H1 (cell line): ENCODE data around the gene CD40LG. TPM values are rescaled to one million over a fixed set of nuclear protein-coding genes. Genes with fewer than 3 reads are reported as not detected.
A peak's percentile ranks its signal among the peaks of the same experiment; 100 is the strongest.

ENCODE experiments used
- CTCF ChIA-PET: fragments of 300-600 bp; sonication (Branson Sonifier 250); formaldehyde crosslinking; loops from one replicate; lab custom pipeline; 2021; ENCODE audit not compliant: partially characterized antibody; lab: Charles Lee
- POLR2A ChIA-PET: fragments of 300-600 bp; sonication (Branson Sonifier 250); formaldehyde crosslinking; loops from one replicate; lab custom pipeline; 2021; ENCODE audit warnings: inconsistent platforms; ENCODE audit not compliant: partially characterized antibody; lab: Charles Lee
- DNase-seq, 2 experiments: peaks; one replicate each; pipeline versions ENCODE4 v3.0.0 to v3.0.0-alpha.2; 2010 to 2022; ENCODE audit warnings: low spot score in 2 of 2, low read depth in 1 of 2, mixed read lengths in 1 of 2
- FAIRE-seq: peaks from 2 replicates; lab custom pipeline; 2011; peaks lifted over from hg19 to GRCh38; lab: Jason Lieb, UNC
- H2AFZ ChIP-seq: 2 replicates; pipeline ENCODE4 v1.8.1; 2012; ENCODE audit warnings: low read length, inconsistent platforms
- H2AK5ac ChIP-seq: 2 replicates; pipeline ENCODE4 v1.6.1; 2013; ENCODE audit warnings: low read depth, low read length
- H2BK120ac ChIP-seq: replicated peaks from 2 replicates; pipeline ENCODE3; 2013; ENCODE audit warnings: low read depth, low read length, inconsistent platforms
- H2BK12ac ChIP-seq: 2 replicates; pipeline ENCODE4 v1.6.1; 2013; ENCODE audit warnings: low read depth, low read length
- H2BK15ac ChIP-seq: 2 replicates; pipeline ENCODE4 v1.6.1; 2013; ENCODE audit warnings: low read length
- H2BK20ac ChIP-seq: 2 replicates; pipeline ENCODE4 v1.6.1; 2013; ENCODE audit warnings: low read length
- H2BK5ac ChIP-seq: 2 replicates; pipeline ENCODE4 v1.6.1; 2013; ENCODE audit warnings: low read depth, low read length
- H3K14ac ChIP-seq: 2 replicates; pipeline ENCODE4 v1.6.1; 2013; ENCODE audit warnings: inconsistent platforms; ENCODE audit not compliant: insufficient read length
- H3K18ac ChIP-seq: 2 replicates; pipeline ENCODE4 v1.6.1; 2013; ENCODE audit warnings: low read length; ENCODE audit errors: extremely low read depth
- H3K23ac ChIP-seq: 2 replicates; pipeline ENCODE4 v1.6.1; 2013; ENCODE audit warnings: inconsistent platforms; ENCODE audit not compliant: insufficient read length
- H3K23me2 ChIP-seq: 2 replicates; pipeline ENCODE4 v1.6.1; 2013; ENCODE audit warnings: low read depth, low read length
- H3K27ac ChIP-seq: 2 replicates; pipeline ENCODE4 v1.6.1; 2011; ENCODE audit warnings: low read depth, low read length, inconsistent platforms
- H3K27me3 ChIP-seq, 4 experiments: replicated peaks in 1 of 4; 1 replicate in 1 of 4; 2 replicates in 3 of 4; pipeline versions ENCODE4 v1.6.1 to v1.8.1; 2011 to 2013; ENCODE audit warnings: low read length in 3 of 4, mild to moderate bottlenecking in 3 of 4, inconsistent platforms in 2 of 4, mixed read lengths in 2 of 4, moderate library complexity in 1 of 4; ENCODE audit not compliant: control insufficient read depth in 3 of 4, insufficient read depth in 3 of 4; ENCODE audit errors: extremely low read depth in 1 of 4
- H3K36me3 ChIP-seq, 4 experiments: 2 replicates each; pipeline versions ENCODE4 v1.6.1 to v1.8.1; 2011 to 2013; ENCODE audit warnings: mild to moderate bottlenecking in 4 of 4, low read length in 3 of 4, moderate library complexity in 2 of 4, control low read depth in 1 of 4, inconsistent platforms in 1 of 4; ENCODE audit not compliant: insufficient read depth in 4 of 4, control insufficient read depth in 2 of 4
- H3K4ac ChIP-seq: replicated peaks from 2 replicates; pipeline ENCODE3; 2013; ENCODE audit warnings: low read length, low read depth, mixed read lengths, inconsistent platforms; ENCODE audit not compliant: insufficient read length
- H3K4me1 ChIP-seq, 4 experiments: replicated peaks in 1 of 4; 1 replicate in 1 of 4; 2 replicates in 3 of 4; pipeline versions ENCODE4 v1.6.1 to v1.8.1; 2011 to 2013; ENCODE audit warnings: low read length in 3 of 4, inconsistent platforms in 2 of 4, mixed read lengths in 1 of 4; ENCODE audit not compliant: insufficient read depth in 4 of 4, control insufficient read depth in 3 of 4
- H3K4me2 ChIP-seq, 2 experiments: 2 replicates each; pipeline versions ENCODE4 v1.6.1 to v1.8.1; 2011 to 2013; ENCODE audit warnings: low read depth in 2 of 2, low read length in 2 of 2, control low read depth in 1 of 2, inconsistent platforms in 1 of 2, mild to moderate bottlenecking in 1 of 2; ENCODE audit not compliant: insufficient read depth in 1 of 2
- H3K4me3 ChIP-seq, 4 experiments: fragments of 200-600, 300-600 bp in 1 of 4; sonication (generic), shearing (Covaris generic), sonication (Bioruptor Twin) in 1 of 4; 2 replicates each; pipeline versions ENCODE4 v1.5.1 to v1.8.1; 2011 to 2016; ENCODE audit warnings: low read length in 4 of 4, low read depth in 3 of 4, control low read depth in 2 of 4, inconsistent platforms in 2 of 4, mild to moderate bottlenecking in 2 of 4, mixed read lengths in 1 of 4, moderate library complexity in 1 of 4; ENCODE audit not compliant: insufficient read depth in 2 of 4; ENCODE audit errors: extremely low read depth in 1 of 4
- H3K56ac ChIP-seq: replicated peaks from 2 replicates; pipeline ENCODE3; 2013; ENCODE audit warnings: low read depth, mild to moderate bottlenecking, mixed read lengths, low read length, inconsistent platforms; ENCODE audit not compliant: insufficient read length
- H3K79me1 ChIP-seq: 2 replicates; pipeline ENCODE4 v1.6.1; 2013; ENCODE audit warnings: low read depth, low read length, control low read depth
- H3K79me2 ChIP-seq, 2 experiments: 2 replicates each; pipeline versions ENCODE4 v1.6.1 to v1.8.1; 2012 to 2013; ENCODE audit warnings: low read length in 2 of 2, mild to moderate bottlenecking in 2 of 2, inconsistent platforms in 1 of 2; ENCODE audit not compliant: insufficient read depth in 2 of 2, control insufficient read depth in 1 of 2
- H3K9ac ChIP-seq, 4 experiments: replicated peaks in 1 of 4; 1 replicate in 1 of 4; 2 replicates in 3 of 4; pipeline versions ENCODE4 v1.6.1 to v1.8.1; 2011 to 2013; ENCODE audit warnings: low read depth in 3 of 4, low read length in 3 of 4, control low read depth in 2 of 4, mild to moderate bottlenecking in 2 of 4, moderate library complexity in 2 of 4, inconsistent platforms in 1 of 4; ENCODE audit errors: extremely low read depth in 1 of 4
- H3K9me3 ChIP-seq, 2 experiments: 2 replicates each; pipeline versions ENCODE4 v1.6.1 to v1.8.1; 2012 to 2013; ENCODE audit warnings: mild to moderate bottlenecking in 2 of 2, moderate library complexity in 2 of 2, control low read depth in 1 of 2, inconsistent platforms in 1 of 2, low read depth in 1 of 2, low read length in 1 of 2, mixed read lengths in 1 of 2; ENCODE audit not compliant: insufficient read depth in 2 of 2
- H4K20me1 ChIP-seq, 2 experiments: replicated peaks in 1 of 2; 2 replicates each; pipeline versions ENCODE3 to v1.8.1; 2011 to 2013; ENCODE audit warnings: inconsistent platforms in 2 of 2, low read length in 2 of 2, mild to moderate bottlenecking in 1 of 2; ENCODE audit not compliant: insufficient read depth in 2 of 2, control insufficient read depth in 1 of 2
- H4K5ac ChIP-seq: 2 replicates; pipeline ENCODE4 v1.6.1; 2013; ENCODE audit warnings: low read length, low read depth, mixed read lengths, inconsistent platforms; ENCODE audit not compliant: insufficient read length
- H4K8ac ChIP-seq: 2 replicates; pipeline ENCODE4 v1.8.0; 2013; ENCODE audit warnings: mild to moderate bottlenecking, moderate library complexity, low read length, inconsistent platforms; ENCODE audit not compliant: insufficient read depth; ENCODE audit errors: extremely low read depth
- H4K91ac ChIP-seq: replicated peaks from 2 replicates; pipeline ENCODE3; 2013; ENCODE audit warnings: low read length, mixed read lengths, inconsistent platforms; ENCODE audit not compliant: insufficient read length
- BACH1 ChIP-seq: IDR thresholded peaks from 2 replicates; pipeline ENCODE4 v1.6.1; 2012; ENCODE audit warnings: low read length, improper control_type of control experiment
- CBX8 ChIP-seq: fragments of 300-800, 300-1000 bp; sonication (generic); IDR thresholded peaks from 2 replicates; pipeline ENCODE4 v1.7.1; 2016; ENCODE audit warnings: low read depth, low read length, borderline replicate concordance
- GTF2F1 ChIP-seq: IDR thresholded peaks from 2 replicates; pipeline ENCODE4 v1.6.1; 2012; ENCODE audit warnings: low read depth, low read length, improper control_type of control experiment, borderline replicate concordance
- HDAC2 ChIP-seq, 2 experiments: fragments of 300-600 bp in 1 of 2; sonication (generic) in 1 of 2; IDR thresholded peaks; 2 replicates each; pipeline ENCODE4 v1.6.1; 2011 to 2012; ENCODE audit warnings: low read depth in 2 of 2, low read length in 2 of 2, mild to moderate bottlenecking in 2 of 2, moderate library complexity in 2 of 2, borderline replicate concordance in 1 of 2, inconsistent platforms in 1 of 2
- MAFK ChIP-seq: IDR thresholded peaks from 2 replicates; pipeline ENCODE4 v1.6.1; 2012; ENCODE audit warnings: low read depth, mild to moderate bottlenecking, improper control_type of control experiment, low read length
- RFX5 ChIP-seq: IDR thresholded peaks from 2 replicates; pipeline ENCODE4 v1.6.1; 2011; ENCODE audit warnings: low read depth, low read length, improper control_type of control experiment, borderline replicate concordance
- SIN3A ChIP-seq, 2 experiments: IDR thresholded peaks in 1 of 2; conservative IDR thresholded peaks in 1 of 2; 2 replicates each; pipeline ENCODE4 v1.6.1; 2011 to 2012; ENCODE audit warnings: low read length in 2 of 2, improper control_type of control experiment in 1 of 2, low read depth in 1 of 2, mild to moderate bottlenecking in 1 of 2
- SP4 ChIP-seq: IDR thresholded peaks from 2 replicates; pipeline ENCODE4 v1.6.1; 2012; ENCODE audit warnings: low read length, inconsistent platforms
- TAF1 ChIP-seq: IDR thresholded peaks from 2 replicates; pipeline ENCODE4 v1.6.1; 2011; ENCODE audit warnings: mild to moderate bottlenecking, low read depth, low read length
- USF2 ChIP-seq: IDR thresholded peaks from 2 replicates; pipeline ENCODE4 v1.6.1; 2011; ENCODE audit warnings: low read length, improper control_type of control experiment
- WGBS, 2 experiments: shearing (Covaris generic) in 1 of 2; methylation state at CpG; one replicate each; pipeline versions ENCODE4 v1.1.6 to v1.1.7; 2013 to 2015; ENCODE audit warnings: low lambda C conversion rate in 2 of 2, mixed read lengths in 2 of 2, inconsistent platforms in 1 of 2, low coverage in 1 of 2, missing lambda C conversion rate in 1 of 2; ENCODE audit not compliant: insufficient replicate concordance in 2 of 2, insufficient coverage in 1 of 2, insufficient read length in 1 of 2; ENCODE audit errors: extremely low coverage in 1 of 2, missing lambda C conversion rate in 1 of 2; 5-methylcytosine and 5-hydroxymethylcytosine counted together
- polyA plus RNA-seq, 7 experiments: library from polyadenylated mRNA; depleted of rRNA in 3 of 7; stranded (reverse) in 5 of 7; unstranded in 2 of 7; fragments of >200 nt in 5 of 7; fragments of 200-250 nt in 2 of 7; gene quantifications; 1 replicate in 5 of 7; 2 replicates in 1 of 7; 4 replicates in 1 of 7; pipeline versions ENCODE4 v1.2.1 to v1.2.3, GENCODE V29; 2011 to 2013; ENCODE audit warnings: missing spikeins in 2 of 7, mixed read lengths in 2 of 7
- total RNA-seq: library from RNA; stranded (reverse); fragmentation: NEBNext Ultra II Directional; extraction: Animal tissue kit (Norgen Biotek cat#: 25700); gene quantifications from 2 replicates; pipeline ENCODE4 v1.2.1, GENCODE V29; 2021

Gene CD40LG
- total and polyA plus RNA-seq, 2 of the 8 experiments (the other 6 are each of a cell fraction or from before 2014, with no cell fraction given) = not detected

- Histone ChIP-seq H2BK15ac (no peak overlapping the region), H3K56ac (no peak overlapping the region), H3K4me3 (no peak overlapping the region), H2BK5ac (no peak overlapping the region), H4K5ac (no peak overlapping the region), H2BK12ac (no peak overlapping the region), H3K4me2 (no peak overlapping the region), H2AFZ (no peak overlapping the region), H3K36me3 (no peaks in the 10 kb centered on the region), H2BK120ac (no peak overlapping the region), H3K23ac (no peak overlapping the region), H3K14ac (no peak overlapping the region), H4K20me1 (no peaks in the 10 kb centered on the region), H3K27me3 (no peaks in the 10 kb centered on the region), H4K8ac (no peak overlapping the region), H3K18ac (no peak overlapping the region), H2BK20ac (no peak overlapping the region), H3K4ac (no peak overlapping the region), H3K27ac (no peak overlapping the region), H3K4me1 (peaks cover 0 to 5% (median 0%) of the 10 kb centered on the region in 4 experiments; a peak in 2 of 7 replicates), H3K9me3 (no peaks in the 10 kb centered on the region), H2AK5ac (no peak overlapping the region), H3K79me2 (no peaks in the 10 kb centered on the region), H3K79me1 (no peaks in the 10 kb centered on the region), H3K23me2 (no peaks in the 10 kb centered on the region), H4K91ac (no peak overlapping the region), H3K9ac (no peak overlapping the region)
- DNase-seq (no peak), FAIRE-seq (peak; percentile 24)
- TF ChIP-seq BACH1 (no peak), SIN3A (conservative IDR thresholded peaks at IDR 0.05 in 1 of 2, IDR thresholded peaks at IDR 0.05 in 1 of 2; ENCODE audit: low read depth in 1 of 2, low read length in 2 of 2) (no peak), TAF1 (no peak), MAFK (no peak), USF2 (no peak), HDAC2 (IDR thresholded peaks at IDR 0.05; ENCODE audit: borderline replicate concordance in 1 of 2, low read depth in 2 of 2, low read length in 2 of 2) (no peak), RFX5 (no peak), SP4 (no peak), GTF2F1 (no peak), CBX8 (no peak)
- POLR2A ChIA-PET = no interaction called here
- 64% methylated on average over 2 of the region's 3 CpGs; no CpG with 5 or more reads in 1 of the 2 experiments for WGBS, 2 experiments
- CTCF ChIA-PET = interaction anchor here (2.1 kb wide), 1 partner anchor 83 kb away, joined by 5 read pairs; no protein-coding TSS in a partner anchor
Measured at GRCh38 chrX:136691028-136691809, 43.3 kb downstream of the CD40LG start.
